ENCODE measurements around the gene EXOSC7.

GRCh38 chr3:45029661-45030060 lies 53.6 kb downstream of the EXOSC7 start:
- no peak for TF ChIP-seq CTCF (IDR thresholded peaks at IDR 0.05)
- TF ChIP-seq POLR2A (IDR thresholded peaks at IDR 0.05): no peak

Measured in adrenal gland (tissue), 5 donors.